Ishikawa (cell line): ENCODE data around the gene PRPH.

Source experiments
- CEBPB ChIP-seq: IDR thresholded peaks from 2 replicates; pipeline ENCODE4 v1.6.1; 2012
- CREB1 ChIP-seq: IDR thresholded peaks from 2 replicates; pipeline ENCODE4 v1.6.1; 2012; ENCODE audit warnings: low read depth
- EGR1 ChIP-seq: IDR thresholded peaks from 2 replicates; pipeline ENCODE4 v1.6.1; 2012
- EP300 ChIP-seq: IDR thresholded peaks from 2 replicates; pipeline ENCODE4 v1.6.1; 2012; ENCODE audit warnings: borderline replicate concordance
- FOXM1 ChIP-seq: IDR thresholded peaks from 2 replicates; pipeline ENCODE4 v1.6.1; 2012; ENCODE audit warnings: low read depth, borderline replicate concordance
- MAX ChIP-seq: IDR thresholded peaks from 2 replicates; pipeline ENCODE4 v1.6.1; 2012
- NFIC ChIP-seq: IDR thresholded peaks from 2 replicates; pipeline ENCODE4 v1.6.1; 2012
- RAD21 ChIP-seq: IDR thresholded peaks from 2 replicates; pipeline ENCODE4 v1.6.1; 2012; ENCODE audit warnings: low read depth
- REST ChIP-seq: IDR thresholded peaks from 2 replicates; pipeline ENCODE4 v1.6.1; 2012; ENCODE audit warnings: low read depth, mild to moderate bottlenecking
- TAF1 ChIP-seq: IDR thresholded peaks from 2 replicates; pipeline ENCODE4 v1.6.1; 2012; ENCODE audit warnings: low read depth, mild to moderate bottlenecking
- TCF12 ChIP-seq: IDR thresholded peaks from 2 replicates; pipeline ENCODE4 v1.6.1; 2012; ENCODE audit warnings: low read depth
- TEAD4 ChIP-seq: IDR thresholded peaks from 2 replicates; pipeline ENCODE4 v1.6.1; 2012
- USF1 ChIP-seq: IDR thresholded peaks from 2 replicates; pipeline ENCODE4 v1.6.1; 2012
- YY1 ChIP-seq: IDR thresholded peaks from 2 replicates; pipeline ENCODE4 v1.6.1; 2012; ENCODE audit warnings: low read depth
- ZBTB7A ChIP-seq: IDR thresholded peaks from 2 replicates; pipeline ENCODE4 v1.6.1; 2012; ENCODE audit warnings: low read depth

PRPH gene

GRCh38 chr12:49263400-49263763 lies 31.6 kb upstream of the PRPH start:
- TF ChIP-seq RAD21, result no peak
- TF ChIP-seq NFIC, result no peak
- TF ChIP-seq ZBTB7A, result no peak
- TF ChIP-seq TCF12, result no peak

- TF ChIP-seq USF1 (no peak), CREB1 (no peak), FOXM1 (no peak), REST (peak; percentile 23; the same call in 1 of the 2 replicates), RAD21 (no peak), MAX (no peak), ZBTB7A (peak; percentile 93), EGR1 (peak; percentile 93), TAF1 (peak; percentile 54; the same call in 1 of the 2 replicates), NFIC (no peak), CEBPB (no peak), EP300 (no peak), TCF12 (peak; percentile 43; the same call in 1 of the 2 replicates), YY1 (peak; percentile 55; the same call in 1 of the 2 replicates), TEAD4 (no peak)
These were observed 30.5 kb upstream of the PRPH start for GRCh38 chr12:49264466-49264872.

GRCh38 chr12:49264873-49265792 lies 29.8 kb upstream of the PRPH start, which contains the start of gene TUBA1C:
TSS of gene TUBA1C (plus strand) at chr12:49265082. CDS start at chr12:49265182, 100 bp downstream.
- TF ChIP-seq CREB1 (peak; percentile 34; the same call in 1 of the 2 replicates), CEBPB (peak; percentile 15; the same call in 1 of the 2 replicates), NFIC (peak; percentile 48), TAF1 (peak; percentile 74), FOXM1 (peak; percentile 100), REST (no peak; the same call in 1 of the 2 replicates), RAD21 (no peak), MAX (peak; percentile 94), EGR1 (no peak), TEAD4 (0 out of 2 replicates have a peak, but pooled peaks have one; percentile 6), TCF12 (peak; percentile 24), USF1 (peak; percentile 94), ZBTB7A (peak; percentile 21), EP300 (peak; percentile 11; the same call in 1 of the 2 replicates), YY1 (no peak; the same call in 1 of the 2 replicates)

- TF ChIP-seq CEBPB (no peak), YY1 (no peak)
These were observed 21.9 kb upstream of the PRPH start for GRCh38 chr12:49272790-49273725.

GRCh38 chr12:49273726-49274395 lies 21.1 kb upstream of the PRPH start:
- no peak for TF ChIP-seq EGR1
